ENCODE results near the gene MACO1.
"Not testable (repeated sequence)": the region's sequence is repeated elsewhere in the genome, so short reads cannot be mapped to it uniquely, and the experiment has no call there.

DNA sequence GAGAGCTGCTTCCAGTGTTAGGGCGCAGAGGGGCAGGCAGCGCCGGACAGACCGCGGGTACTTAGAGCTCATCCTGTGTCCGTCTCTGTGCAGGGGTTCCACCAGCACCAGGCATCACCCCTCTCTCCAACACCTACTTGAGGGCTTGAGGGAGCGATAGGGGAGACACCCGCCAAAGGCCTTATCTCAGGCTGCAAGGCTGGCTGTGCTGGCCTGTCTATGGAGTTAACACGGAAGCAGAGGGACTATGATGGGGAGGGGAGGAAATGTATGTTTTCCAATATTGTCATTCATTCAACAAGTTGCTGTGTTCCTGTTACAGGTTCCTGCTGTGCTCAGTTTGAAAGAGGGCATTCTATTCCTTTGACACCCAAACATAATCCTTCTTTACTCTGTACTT is 10.0 kb upstream of the MACO1 start, which contains the start of gene RHCE:
- TF ChIP-seq POLR2A (IDR thresholded peaks at IDR 0.05), result not testable (repeated sequence)
- TF ChIP-seq, protein P1, sequence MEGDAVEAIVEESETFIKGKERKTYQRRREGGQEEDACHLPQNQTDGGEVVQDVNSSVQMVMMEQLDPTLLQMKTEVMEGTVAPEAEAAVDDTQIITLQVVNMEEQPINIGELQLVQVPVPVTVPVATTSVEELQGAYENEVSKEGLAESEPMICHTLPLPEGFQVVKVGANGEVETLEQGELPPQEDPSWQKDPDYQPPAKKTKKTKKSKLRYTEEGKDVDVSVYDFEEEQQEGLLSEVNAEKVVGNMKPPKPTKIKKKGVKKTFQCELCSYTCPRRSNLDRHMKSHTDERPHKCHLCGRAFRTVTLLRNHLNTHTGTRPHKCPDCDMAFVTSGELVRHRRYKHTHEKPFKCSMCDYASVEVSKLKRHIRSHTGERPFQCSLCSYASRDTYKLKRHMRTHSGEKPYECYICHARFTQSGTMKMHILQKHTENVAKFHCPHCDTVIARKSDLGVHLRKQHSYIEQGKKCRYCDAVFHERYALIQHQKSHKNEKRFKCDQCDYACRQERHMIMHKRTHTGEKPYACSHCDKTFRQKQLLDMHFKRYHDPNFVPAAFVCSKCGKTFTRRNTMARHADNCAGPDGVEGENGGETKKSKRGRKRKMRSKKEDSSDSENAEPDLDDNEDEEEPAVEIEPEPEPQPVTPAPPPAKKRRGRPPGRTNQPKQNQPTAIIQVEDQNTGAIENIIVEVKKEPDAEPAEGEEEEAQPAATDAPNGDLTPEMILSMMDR (IDR thresholded peaks at IDR 0.05 in 8 of 11, conservative IDR thresholded peaks at IDR 0.05 in 3 of 11), result not testable (repeated sequence)
